ENCODE measurements around the gene FOXP3. TPM values are rescaled to one million over a fixed set of nuclear protein-coding genes. Genes with fewer than 3 reads are reported as not detected.

FOXP3 gene
- total RNA-seq, 1 experiment from 2014 or later = 0.10 TPM

DNA sequence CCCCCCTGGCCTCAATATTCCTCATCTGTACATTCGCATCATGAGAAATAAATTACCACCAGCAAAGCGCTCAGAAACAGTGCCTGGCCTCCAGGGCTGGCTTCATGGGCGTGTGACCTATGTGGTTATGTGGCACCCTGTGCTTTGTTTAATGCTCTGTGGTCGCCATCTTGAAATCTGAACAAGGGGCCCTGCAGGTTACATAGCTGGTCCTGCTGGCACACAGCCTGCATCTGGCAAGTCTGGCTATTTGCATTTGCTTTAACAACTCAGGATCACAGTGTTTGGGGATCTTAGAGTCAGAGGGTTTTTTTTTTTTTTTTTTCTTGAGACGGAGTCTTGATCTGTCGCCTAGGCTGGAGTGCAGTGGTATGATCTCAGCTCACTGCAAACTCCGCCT, 9.9 kb downstream of the FOXP3 start:
- no peak for DNase-seq (ENCODE audit: extremely low read depth, low read depth)

DNA sequence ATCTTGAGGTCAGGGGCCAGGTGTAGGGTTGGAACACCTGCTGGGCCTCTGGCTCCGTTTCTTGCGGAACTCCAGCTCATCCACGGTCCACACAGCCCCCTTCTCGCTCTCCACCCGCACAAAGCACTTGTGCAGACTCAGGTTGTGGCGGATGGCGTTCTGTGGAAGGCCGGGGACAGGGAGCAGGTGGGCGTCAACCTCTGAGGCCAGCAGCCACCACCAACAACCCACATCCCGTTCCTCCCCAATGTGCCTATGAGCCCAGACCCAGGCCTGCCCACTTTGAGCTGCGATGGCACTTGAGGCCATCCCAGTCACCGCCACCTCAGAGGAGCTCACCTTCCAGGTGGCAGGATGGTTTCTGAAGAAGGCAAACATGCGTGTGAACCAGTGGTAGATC, 13.2 kb downstream of the FOXP3 start:
- DNase-seq (ENCODE audit: extremely low read depth, low read depth) = no peak

DNA sequence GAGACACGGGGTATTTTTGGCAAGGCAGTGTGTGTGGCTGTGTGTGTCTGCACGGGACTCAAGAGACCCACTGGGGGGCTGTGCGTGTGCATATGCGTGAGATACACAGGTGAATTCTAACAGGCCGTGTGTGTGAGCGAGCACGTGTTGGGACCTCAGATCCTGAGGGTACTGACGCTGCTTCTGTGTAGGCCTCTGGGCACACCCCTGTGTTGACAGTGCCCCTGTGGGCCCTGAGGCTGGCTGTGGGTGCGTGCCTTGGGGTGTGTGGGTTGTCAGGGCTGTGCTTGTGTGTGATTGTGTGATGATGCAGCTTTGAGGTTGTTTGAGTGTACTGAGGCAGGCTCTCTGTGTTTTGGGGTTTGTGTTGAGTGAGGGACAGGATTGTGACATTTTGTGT, 13.9 kb downstream of the FOXP3 start:
- DNase-seq (ENCODE audit: extremely low read depth, low read depth) = no peak

DNA sequence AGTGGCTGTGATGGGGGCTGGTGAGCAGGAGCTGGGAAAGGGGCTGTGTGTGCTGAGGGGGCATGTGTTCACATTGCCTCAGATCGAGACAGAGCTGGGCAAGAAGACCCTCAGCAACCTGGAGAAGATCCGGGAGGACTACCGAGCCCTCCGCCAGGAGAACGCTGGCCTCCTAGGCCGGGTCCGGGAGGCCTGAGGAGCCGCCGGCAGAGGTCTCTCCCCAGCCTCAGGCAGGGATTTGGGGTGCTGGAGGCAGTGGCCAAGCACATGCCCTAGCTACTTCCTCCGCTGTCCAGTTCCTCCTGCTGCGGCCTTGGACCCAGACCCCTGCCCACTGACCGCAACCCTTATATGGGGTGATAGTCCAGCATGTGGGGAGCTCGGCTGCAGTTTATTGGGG, 14.4 kb downstream of the FOXP3 start:
- no peak for DNase-seq (ENCODE audit: extremely low read depth, low read depth)

DNA sequence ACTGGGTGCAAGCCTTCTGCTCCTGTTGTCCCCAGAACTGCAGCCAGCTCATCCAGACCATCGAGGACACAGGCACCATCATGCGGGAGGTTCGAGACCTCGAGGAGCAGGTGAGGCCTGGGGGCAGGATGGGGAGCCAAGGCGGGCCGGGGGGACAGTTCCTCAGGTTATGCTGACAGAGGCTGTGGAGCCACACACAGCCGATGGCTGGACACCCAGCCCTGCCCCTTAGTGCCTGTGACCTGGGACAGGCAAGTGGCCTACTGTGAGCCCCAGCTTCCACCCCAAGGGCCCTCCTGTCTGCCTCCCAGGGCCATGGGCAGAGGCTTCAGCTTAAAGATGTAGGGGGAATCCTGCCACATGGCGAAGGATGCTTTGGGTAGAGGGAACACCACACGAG, 14.9 kb downstream of the FOXP3 start:
- no peak for DNase-seq (ENCODE audit: extremely low read depth, low read depth)

DNA sequence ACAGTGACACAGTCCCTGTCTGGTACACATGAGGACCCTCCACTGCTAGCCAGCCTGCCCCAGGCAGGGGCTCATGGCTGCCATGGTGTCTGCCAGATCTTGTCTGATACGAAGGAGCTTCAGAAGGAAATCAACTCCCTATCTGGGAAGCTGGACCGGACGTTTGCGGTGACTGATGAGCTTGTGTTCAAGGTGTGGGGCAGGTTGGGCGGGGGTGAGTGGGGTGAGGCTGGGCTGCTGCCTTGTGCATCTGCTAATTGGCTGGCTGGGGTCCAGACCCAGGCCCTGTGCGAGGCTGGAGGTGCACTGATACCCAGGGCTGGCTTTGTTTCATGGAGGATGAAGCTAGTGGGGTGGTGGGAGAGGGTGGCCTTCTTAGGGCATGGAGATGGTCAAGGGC, 15.4 kb downstream of the FOXP3 start:
- no peak for DNase-seq (ENCODE audit: extremely low read depth, low read depth)

DNA sequence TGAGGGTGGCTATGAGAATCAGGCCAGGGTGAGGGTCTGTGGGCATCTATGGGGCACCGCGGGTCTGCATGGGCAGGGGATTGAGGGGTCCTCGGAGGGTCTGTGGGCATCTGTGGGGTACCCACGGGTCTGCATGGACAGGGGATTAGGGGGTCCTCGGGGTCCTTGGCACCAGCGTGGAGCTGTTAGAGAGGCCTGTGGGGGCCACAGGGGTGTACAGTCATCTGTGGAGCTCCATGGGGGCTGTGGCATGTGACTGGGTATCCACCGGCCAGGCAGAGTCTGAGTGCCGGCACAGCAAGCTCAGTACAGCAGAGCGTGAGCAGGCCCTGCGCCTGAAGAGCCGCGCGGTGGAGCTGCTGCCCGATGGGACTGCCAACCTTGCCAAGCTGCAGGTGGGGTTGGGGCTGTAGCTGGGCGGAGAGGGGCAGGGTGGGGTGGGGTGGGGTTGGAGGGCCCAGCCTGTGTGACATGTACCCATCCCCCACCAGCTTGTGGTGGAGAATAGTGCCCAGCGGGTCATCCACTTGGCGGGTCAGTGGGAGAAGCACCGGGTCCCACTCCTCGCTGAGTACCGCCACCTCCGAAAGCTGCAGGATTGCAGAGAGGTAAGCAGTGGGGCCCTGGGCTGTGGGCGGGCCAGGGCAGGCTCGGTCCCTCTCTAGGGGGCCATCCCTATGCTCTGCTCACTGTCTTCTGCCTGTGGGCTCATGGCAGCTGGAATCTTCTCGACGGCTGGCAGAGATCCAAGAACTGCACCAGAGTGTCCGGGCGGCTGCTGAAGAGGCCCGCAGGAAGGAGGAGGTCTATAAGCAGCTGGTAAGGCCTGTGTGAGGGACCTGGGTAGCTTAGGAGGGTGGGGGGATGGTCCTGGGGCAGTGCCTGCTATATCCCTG, 16.3 kb downstream of the FOXP3 start:
- no peak for DNase-seq (ENCODE audit: extremely low read depth, low read depth)

DNA sequence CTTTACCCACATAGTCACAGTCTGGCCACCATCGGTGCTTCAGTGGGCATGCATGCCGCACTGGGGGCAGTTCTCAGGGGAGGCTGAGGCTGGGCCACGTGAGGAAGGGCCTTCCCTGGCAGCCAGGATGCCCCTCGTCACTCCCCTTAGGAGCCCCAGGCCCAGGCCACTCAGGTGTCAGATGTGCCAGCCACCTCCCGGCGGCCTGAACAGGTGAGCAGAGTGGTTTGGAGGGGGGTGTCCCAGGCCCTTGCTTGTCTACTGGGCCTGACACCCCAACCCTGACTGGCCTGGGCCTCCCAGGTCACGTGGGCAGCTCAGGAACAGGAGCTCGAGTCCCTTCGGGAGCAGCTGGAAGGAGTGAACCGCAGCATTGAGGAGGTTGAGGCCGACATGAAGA, 17.2 kb downstream of the FOXP3 start:
- DNase-seq (ENCODE audit: extremely low read depth, low read depth) = no peak

DNA sequence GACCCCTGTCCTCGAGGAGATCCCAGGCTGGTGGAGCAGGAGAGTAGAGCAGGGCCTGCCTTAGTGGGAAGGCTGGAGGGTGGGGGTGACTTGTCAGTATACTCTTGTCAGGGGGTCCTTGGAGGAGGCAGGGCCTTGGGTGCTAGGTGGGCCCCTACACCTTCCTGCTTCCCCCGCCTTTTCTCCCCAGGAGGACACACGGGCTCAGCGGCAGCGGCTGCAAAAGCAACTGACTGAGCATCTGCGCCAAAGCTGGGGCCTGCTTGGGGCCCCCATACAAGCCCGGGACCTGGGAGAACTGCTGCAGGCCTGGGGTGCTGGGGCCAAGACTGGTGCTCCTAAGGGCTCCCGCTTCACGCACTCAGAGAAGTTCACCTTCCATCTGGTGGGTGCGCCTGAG, 18.0 kb downstream of the FOXP3 start:
- DNase-seq (ENCODE audit: extremely low read depth, low read depth) = no peak

DNA sequence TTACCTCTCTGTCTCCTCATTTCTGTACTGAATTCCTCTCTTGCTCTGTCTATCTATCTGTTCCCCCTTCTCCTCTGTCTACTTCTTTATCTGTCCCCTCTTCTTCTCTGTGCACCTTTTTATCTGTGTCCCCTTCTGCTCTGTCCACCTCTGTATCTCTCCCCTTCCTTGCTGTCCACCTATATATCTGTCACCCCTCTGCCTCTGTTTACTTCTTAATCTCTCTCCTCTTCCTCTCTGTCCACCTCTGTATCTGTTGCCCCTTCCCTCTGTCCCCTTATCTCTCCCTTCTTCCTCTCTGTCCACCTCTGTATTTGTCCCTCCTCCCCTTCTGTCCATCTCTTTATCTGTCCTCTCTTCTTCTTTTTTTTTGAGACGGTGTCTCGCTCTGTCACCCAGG, 20.3 kb downstream of the FOXP3 start:
- no peak for DNase-seq (ENCODE audit: extremely low read depth, low read depth)

DNA sequence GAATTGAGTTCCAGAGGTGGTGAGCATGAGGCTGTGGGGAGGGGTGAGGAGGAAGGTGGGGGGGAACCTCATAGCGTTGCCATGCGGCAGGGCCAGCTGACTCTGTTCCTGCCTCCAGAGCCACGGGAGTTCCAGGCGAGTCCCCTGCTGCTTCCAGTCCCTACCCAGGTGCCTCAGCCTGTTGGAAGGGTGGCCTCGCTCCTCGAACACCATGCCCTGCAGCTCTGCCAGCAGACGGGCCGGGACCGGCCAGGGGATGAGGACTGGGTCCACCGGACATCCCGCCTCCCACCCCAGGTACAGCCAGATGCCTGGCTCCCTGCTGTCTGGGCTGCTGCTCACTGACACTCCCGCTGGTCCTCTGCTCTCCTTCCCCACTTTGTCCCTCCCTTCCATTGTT, 21.3 kb downstream of the FOXP3 start:
- no peak for DNase-seq (ENCODE audit: extremely low read depth, low read depth)

DNA sequence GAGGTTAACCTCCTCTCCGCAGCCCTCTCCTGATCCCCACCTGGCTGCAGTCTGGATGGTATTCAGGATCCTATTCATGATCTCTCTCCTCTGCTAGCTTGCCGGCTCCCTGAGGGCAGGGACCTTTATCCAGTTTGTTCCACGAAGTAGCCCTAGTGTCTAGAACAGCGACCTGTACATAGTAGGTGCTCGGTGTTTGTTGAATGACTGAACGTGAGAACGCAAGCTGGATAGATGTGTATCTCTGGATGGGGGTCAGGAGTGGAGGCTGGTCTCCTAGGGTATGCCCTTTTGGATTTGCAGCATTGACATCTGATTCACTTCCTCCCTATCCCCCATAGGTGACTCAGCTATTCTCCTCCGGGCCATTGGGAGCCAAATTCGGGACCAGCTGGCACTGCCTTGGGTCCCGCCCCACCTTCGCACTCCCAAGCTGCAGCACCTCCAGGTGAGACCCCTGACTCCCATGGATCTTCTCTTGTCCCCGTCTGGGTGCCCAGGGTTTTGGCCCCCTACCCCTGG, 21.9 kb downstream of the FOXP3 start:
- no peak for DNase-seq (ENCODE audit: extremely low read depth, low read depth)

DNA sequence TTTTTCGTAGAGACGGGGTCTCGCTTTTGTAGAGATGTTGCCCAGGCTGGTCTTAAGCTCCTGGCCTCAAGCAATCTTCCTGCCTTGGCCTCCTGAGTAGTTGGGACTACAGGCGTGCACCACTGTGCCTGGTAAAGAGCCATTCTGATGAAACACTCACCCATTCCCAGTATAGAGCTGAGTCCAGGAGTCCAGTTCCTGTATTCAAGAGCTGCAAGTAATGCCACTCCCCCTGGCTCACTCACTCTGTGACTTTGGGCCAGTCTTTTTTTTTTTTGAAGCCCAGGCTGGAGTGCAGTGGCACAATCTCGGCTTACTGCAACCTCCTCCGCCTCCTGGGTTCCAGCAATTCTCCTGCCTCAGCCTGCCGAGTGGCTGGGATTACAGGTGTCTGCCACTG, 25.8 kb downstream of the FOXP3 start:
- no peak for DNase-seq (ENCODE audit: extremely low read depth, low read depth)

DNA sequence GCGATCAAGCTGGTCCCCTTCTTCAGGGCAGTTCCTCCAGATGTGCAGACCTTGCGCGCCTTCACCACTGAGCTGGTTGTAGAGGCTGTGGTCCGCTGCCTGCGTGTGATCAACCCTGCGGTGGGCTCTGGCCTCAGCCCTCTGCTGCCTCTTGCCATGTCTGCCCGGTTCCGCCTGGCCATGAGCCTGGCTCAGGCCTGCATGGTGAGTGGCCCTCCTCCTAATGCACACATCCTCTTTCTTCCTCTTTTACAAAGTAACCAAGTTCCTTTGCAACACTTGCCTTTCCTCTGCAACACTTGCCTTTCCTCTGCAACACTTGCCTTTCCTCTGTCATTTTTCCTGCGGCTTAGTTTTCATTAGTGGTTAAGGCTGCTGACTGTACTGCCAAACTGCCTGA, 27.4 kb downstream of the FOXP3 start:
- no peak for DNase-seq (ENCODE audit: extremely low read depth, low read depth)

DNA sequence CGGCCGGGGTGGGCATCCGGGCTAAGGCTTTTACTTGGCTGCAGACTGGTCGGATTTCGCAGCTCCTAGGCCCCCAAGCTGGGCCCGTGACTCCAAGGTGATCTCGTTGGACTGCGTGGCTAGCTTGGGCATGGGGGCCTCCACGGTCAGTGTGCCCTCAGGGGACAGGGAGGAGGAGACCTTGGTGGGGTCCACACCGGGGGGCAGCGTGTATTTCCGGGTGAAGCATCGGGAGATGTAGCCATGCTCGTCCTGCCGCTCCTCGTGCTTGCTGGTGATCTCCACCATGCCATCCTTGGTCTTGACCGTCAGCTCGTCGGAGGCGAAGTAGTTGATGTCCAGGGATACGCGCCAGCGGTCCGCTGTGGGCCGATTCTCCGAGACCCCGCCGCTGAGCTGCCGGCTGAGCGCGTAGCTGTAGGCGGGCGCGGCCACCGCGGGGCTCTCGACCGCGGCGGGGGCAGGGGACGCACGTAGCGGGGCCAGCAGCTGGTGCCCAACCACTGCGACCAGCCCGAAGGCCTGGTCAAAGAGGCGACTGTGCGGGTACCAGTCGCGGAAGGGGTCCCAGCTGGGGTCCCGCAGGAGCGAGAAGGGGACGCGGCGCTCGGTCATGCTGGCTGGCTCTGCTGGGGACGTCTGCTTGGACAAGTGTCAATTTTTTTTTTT, 30.5 kb downstream of the FOXP3 start:
- DNase-seq (ENCODE audit: extremely low read depth, low read depth) = no peak

DNA sequence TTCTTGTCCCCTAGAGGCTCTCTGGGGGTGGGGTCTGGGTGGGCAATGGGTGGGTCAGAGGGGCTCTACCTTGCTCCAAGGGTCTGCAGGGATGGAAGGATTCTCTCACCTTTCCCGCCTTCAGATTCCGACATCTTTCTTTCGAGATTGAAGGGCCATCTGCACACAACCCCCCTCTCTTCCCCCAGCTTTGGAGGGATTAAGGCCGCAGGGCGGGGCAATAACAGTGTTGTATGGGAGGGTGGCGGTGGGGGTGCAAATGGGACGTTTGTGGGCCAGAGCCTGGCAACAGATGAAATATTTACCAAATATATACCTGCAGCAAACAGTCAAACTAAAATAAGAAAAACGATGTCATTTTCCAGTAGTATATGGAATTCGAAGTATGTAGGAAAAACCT, 31.3 kb downstream of the FOXP3 start, which contains the start of gene CACNA1F:
TSS of gene CACNA1F (minus strand) at position 165 of the 400 bp plus-strand sequence. CDS start at position 134, 31 bp downstream.
- no peak for DNase-seq (ENCODE audit: extremely low read depth, low read depth)

DNA sequence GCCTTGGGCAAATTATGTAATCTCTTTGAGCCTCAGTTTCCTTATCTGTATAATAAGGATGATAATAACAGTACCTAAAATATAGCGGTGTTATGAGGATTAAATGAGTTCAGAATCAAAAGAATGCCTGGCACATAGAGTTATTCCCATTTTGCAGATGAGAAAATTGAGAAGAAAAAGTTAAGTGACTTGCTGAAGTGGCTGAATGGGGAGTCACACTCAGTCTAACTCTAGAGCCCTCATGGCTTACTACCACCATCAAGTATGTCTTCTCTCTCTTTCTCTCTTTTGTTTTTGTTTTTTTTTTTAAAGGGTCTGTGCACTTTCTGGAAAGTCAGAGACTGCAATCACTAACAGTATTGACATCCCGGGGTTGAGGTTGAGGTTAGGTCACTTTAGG, 32.0 kb downstream of the FOXP3 start:
- no peak for DNase-seq (ENCODE audit: extremely low read depth, low read depth)

DNA sequence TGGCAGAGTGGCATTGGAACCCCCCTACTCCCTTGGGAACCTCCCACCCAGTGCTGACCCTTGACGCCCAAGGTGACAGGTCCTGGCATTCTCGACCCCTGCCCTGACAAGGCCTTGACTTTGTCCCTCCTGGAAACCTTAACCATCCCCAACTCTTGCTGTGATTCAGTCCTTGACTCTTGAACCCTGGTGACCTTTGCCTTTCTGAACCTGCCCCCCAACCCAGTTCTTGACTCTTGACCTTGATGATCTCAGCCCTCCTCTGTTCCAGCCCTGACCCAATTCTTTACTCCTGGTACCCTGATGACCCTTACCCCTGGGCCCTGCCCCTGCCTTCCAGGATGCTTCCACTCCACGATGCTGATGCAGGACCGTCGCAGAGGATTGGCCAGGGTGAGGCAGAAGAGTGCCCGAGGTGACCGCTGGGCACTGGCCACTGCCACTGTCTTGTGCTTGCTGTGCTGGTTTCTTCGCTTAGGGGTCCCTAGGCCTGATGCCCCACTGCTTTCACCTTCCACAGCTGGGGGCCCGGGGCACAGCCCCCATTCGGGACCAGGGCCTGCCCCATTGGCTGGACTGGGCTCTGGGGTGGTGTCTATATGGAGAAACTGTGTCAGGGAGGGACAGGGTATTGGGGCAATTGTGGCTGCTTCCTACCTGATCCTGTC, 33.0 kb downstream of the FOXP3 start:
- no peak for DNase-seq (ENCODE audit: extremely low read depth, low read depth)

DNA sequence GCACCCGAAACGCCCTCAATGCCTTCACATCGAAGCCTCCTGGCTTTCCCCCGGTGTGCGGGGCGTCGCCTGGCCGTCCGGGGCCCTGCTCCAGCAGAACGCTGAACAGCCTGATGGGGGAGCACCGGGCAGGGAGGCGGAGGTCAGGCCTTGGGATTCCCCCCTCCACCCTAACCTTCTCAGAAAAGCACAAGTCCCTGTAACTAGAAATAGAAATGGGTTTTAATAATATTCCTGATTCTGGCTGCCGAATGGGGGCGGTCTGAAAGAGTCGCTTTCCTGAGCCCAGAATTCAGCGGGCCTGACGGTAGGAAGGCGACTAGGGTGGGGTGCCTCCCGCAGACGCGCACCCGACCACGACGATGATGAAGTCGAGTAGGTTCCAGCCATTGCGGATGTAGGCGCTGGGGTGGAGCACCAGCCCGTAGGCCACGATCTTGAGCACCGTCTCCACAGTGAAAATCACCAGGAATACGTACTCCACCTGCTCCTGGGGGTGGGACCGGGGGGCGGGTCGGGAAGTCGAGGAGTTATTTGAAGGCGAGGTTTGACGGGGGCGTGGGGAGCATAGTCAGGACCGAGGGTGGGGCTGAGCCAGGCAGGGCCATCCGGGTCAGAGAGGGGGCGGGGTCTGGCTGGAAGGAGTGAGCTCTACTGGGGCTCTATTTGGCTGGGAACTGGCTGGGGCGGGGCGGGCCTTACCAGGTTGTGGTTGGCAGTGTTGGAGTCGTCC, 33.8 kb downstream of the FOXP3 start:
- DNase-seq (ENCODE audit: extremely low read depth, low read depth) = peak; percentile 8

DNA sequence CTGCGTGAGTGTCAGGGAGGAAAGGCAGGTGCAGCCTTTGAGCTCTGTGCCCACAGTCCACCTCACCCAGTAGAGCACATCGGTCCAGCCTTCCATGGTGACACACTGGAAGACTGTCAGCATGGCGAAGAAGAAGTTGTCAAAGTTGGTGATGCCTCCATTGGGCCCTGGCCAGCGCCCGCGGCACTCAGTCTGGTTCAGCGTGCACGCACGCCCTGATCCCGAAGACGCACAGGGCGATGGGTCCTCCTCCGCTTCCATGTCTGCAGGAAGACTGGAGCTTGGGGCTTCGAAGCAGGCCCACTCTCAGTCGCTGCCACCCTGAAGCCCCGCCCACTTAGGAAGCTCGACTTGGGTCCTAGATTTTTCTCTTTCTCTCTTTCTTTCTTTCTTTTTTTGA, 36.3 kb downstream of the FOXP3 start:
- no peak for DNase-seq (ENCODE audit: extremely low read depth, low read depth)

DNA sequence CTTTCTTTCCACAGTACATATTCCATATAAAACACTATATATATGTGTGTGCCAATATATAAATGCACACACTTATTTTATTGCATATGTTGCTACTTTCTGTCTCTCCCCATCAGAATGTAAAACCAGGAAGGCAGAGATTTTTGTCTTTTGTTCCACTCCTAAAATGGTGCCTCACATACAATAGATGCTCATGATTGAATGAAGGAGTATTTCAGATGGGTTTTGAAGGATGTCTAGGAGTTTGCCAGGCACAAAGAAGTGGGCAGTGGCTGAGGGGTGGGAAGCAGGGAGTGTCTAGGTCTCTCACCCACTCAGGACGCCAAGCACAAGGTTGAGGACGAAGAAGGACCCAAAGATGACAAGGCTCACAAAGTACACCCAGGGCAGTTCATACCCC, 36.8 kb downstream of the FOXP3 start:
- no peak for DNase-seq (ENCODE audit: extremely low read depth, low read depth)
